Upper lobe of left lung (tissue), 6 donors: Measurements from ENCODE around the gene DNAJC1. TPM values are rescaled to one million over a fixed set of nuclear protein-coding genes. Genes with fewer than 3 reads are reported as not detected.
"Not testable (repeated sequence)": the region's sequence is repeated elsewhere in the genome, so short reads cannot be mapped to it uniquely, and the experiment has no call there.

ENCODE experiments used
- ATAC-seq, 2 donors: fragments of 200-7000 bp; cut with Tn5 transposase; one replicate each; pipeline ENCODE4 v1.9.1; 2022; ENCODE audit warnings: mild to moderate bottlenecking in 2 of 2, moderate library complexity in 2 of 2; ENCODE audit not compliant: low FRiP score in 2 of 2
- DNase-seq, 2 donors: peaks; one replicate each; pipeline ENCODE4 v3.0.0-alpha.2; 2019 to 2020
- H3K27ac ChIP-seq, 4 donors: fragments of 200-600 bp; sonication (generic); one replicate each; pipeline ENCODE4 v1.5.1; 2016 to 2019
- H3K27me3 ChIP-seq, 4 donors: fragments of 200-600 bp; sonication (generic); one replicate each; pipeline ENCODE4 v1.5.1; 2017 to 2019
- H3K36me3 ChIP-seq, 4 donors: fragments of 200-600 bp; sonication (generic); one replicate each; pipeline ENCODE4 v1.5.1; 2016 to 2019
- H3K4me1 ChIP-seq, 4 donors: fragments of 200-600 bp; sonication (generic); one replicate each; pipeline ENCODE4 v1.5.1; 2018 to 2019
- H3K4me3 ChIP-seq, 4 donors: fragments of 200-600 bp; sonication (generic); one replicate each; pipeline ENCODE4 v1.5.1; 2017 to 2019; ENCODE audit warnings: mild to moderate bottlenecking in 2 of 4, moderate library complexity in 1 of 4
- H3K9me3 ChIP-seq, 4 donors: fragments of 200-600 bp; sonication (generic); one replicate each; pipeline ENCODE4 v1.5.1; 2018 to 2019
- CTCF ChIP-seq, 6 experiments: fragments of 450-650 bp in 4 of 6; fragments of 200-600 bp in 2 of 6; sonication (generic) in 2 of 6; IDR thresholded peaks; one replicate each; pipeline ENCODE4 v1.5.1; 2016 to 2019; ENCODE audit warnings: antibody characterized with exemption in 6 of 6
- EP300 ChIP-seq, 4 donors: sonication (generic); formaldehyde crosslinking; IDR thresholded peaks; one replicate each; pipeline ENCODE4 v1.5.1; 2017; ENCODE audit warnings: antibody characterized with exemption in 4 of 4, control low read depth in 2 of 4
- POLR2A ChIP-seq, 4 donors: fragments of 450-650 bp; IDR thresholded peaks; one replicate each; pipeline ENCODE4 v1.5.1; 2016 to 2017; ENCODE audit warnings: antibody characterized with exemption in 4 of 4, mild to moderate bottlenecking in 2 of 4
- POLR2AphosphoS5 ChIP-seq, 2 donors: sonication (generic); formaldehyde crosslinking; IDR thresholded peaks; one replicate each; pipeline ENCODE4 v1.5.1; 2017; ENCODE audit warnings: antibody characterized with exemption in 2 of 2
- WGBS, 2 donors: methylation state at CpG; one replicate each; pipeline ENCODE4 v1.1.5; 2017 to 2018; 5-methylcytosine and 5-hydroxymethylcytosine counted together
- total RNA-seq, 6 donors: library from RNA; depleted of rRNA in 4 of 6; stranded (reverse); fragments of >200 nt in 4 of 6; gene quantifications; one replicate each; pipeline versions ENCODE4 v1.1.0 to v1.2.1, GENCODE V29; 2016 to 2021
- donor health status: DM: no; HTN: no; CAD: no; lungs with moderate emphysema.
- donor health status: DM: no; HTN: yes; CAD: no; lungs with severe emphysema.

The DNAJC1 gene
- total RNA-seq, 6 donors from 2014 or later, result 30.8 to 106 (median 74.1) TPM

- ATAC-seq (no peak), DNase-seq (no peak)
- Histone ChIP-seq H3K27ac (no peak overlapping the region), H3K4me1 (no peaks in the 10 kb centered on the region), H3K27me3 (no peaks in the 10 kb centered on the region), H3K9me3 (no peaks in the 10 kb centered on the region), H3K4me3 (no peak overlapping the region), H3K36me3 (no peaks in the 10 kb centered on the region)
- WGBS, 2 donors, result 48 to 53% methylated on average over 8 of the region's 8 CpGs
- TF ChIP-seq EP300 (IDR thresholded peaks at IDR 0.05) (no peak), CTCF (IDR thresholded peaks at IDR 0.05) (no peak), POLR2AphosphoS5 (IDR thresholded peaks at IDR 0.05) (no peak), POLR2A (IDR thresholded peaks at IDR 0.05) (no peak)
Observed at GRCh38 chr10:22042557-22043326, 39.2 kb upstream of the DNAJC1 start.

- no peaks in the 10 kb centered on the region for H3K27me3 ChIP-seq
- ATAC-seq (no peak), DNase-seq (no peak)
- peaks cover 0 to 7% (median 5%) of the 10 kb centered on the region in 4 donors for H3K9me3 ChIP-seq
- no peak overlapping the region for H3K27ac ChIP-seq
- no peaks in the 10 kb centered on the region for H3K4me1 ChIP-seq
- TF ChIP-seq POLR2AphosphoS5 (IDR thresholded peaks at IDR 0.05) (no peak), EP300 (IDR thresholded peaks at IDR 0.05) (no peak), CTCF (IDR thresholded peaks at IDR 0.05) (no peak), POLR2A (IDR thresholded peaks at IDR 0.05) (no peak)
- no peaks in the 10 kb centered on the region for H3K36me3 ChIP-seq
- H3K4me3 ChIP-seq, result no peak overlapping the region
- 93 to 96% methylated on average over 3 of the region's 3 CpGs for WGBS, 2 donors
Observed at GRCh38 chr10:22034333-22034732, 30.8 kb upstream of the DNAJC1 start.

GRCh38 chr10:22032268-22032667, 28.7 kb upstream of the DNAJC1 start:
- WGBS, 2 donors, result 84 to 92% methylated on average over 3 of the region's 3 CpGs
- not testable (repeated sequence) for H3K4me3 ChIP-seq, H3K4me1 ChIP-seq, DNase-seq, H3K27me3 ChIP-seq, H3K9me3 ChIP-seq, H3K27ac ChIP-seq, ATAC-seq, H3K36me3 ChIP-seq

- ATAC-seq (no peak), DNase-seq (no peak)
- 92 to 97% methylated on average over 2 of the region's 2 CpGs for WGBS, 2 donors
- Histone ChIP-seq H3K27me3 (no peaks in the 10 kb centered on the region), H3K27ac (no peak overlapping the region), H3K36me3 (no peaks in the 10 kb centered on the region), H3K9me3 (peaks cover 0 to 6% (median under 1%) of the 10 kb centered on the region in 4 donors), H3K4me3 (no peak overlapping the region), H3K4me1 (no peaks in the 10 kb centered on the region)
- TF ChIP-seq EP300 (IDR thresholded peaks at IDR 0.05) (no peak), CTCF (IDR thresholded peaks at IDR 0.05) (no peak)
Observed at GRCh38 chr10:22030421-22030820, 26.9 kb upstream of the DNAJC1 start.

GRCh38 chr10:22029445-22030236, 26.1 kb upstream of the DNAJC1 start:
- Histone ChIP-seq H3K9me3 (no peaks in the 10 kb centered on the region), H3K36me3 (no peaks in the 10 kb centered on the region), H3K4me1 (no peaks in the 10 kb centered on the region), H3K27me3 (no peaks in the 10 kb centered on the region), H3K4me3 (no peak overlapping the region), H3K27ac (no peak overlapping the region)
- WGBS, 2 donors, result 58 to 67% methylated on average over 12 of the region's 12 CpGs
- DNase-seq (no peak), ATAC-seq (no peak)
- TF ChIP-seq POLR2AphosphoS5 (IDR thresholded peaks at IDR 0.05), result no peak
- TF ChIP-seq CTCF (IDR thresholded peaks at IDR 0.05), result no peak
- no peak for TF ChIP-seq EP300 (IDR thresholded peaks at IDR 0.05)
- no peak for TF ChIP-seq POLR2A (IDR thresholded peaks at IDR 0.05)
